ENCODE data around the gene AP2A2. TPM values are rescaled to one million over a fixed set of nuclear protein-coding genes. Genes with fewer than 3 reads are reported as not detected.

The AP2A2 gene
- total and polyA plus RNA-seq, 11 donors: 20.4 to 71.4 (median 36.5) TPM

GRCh38 chr11:1012291-1012690 is 86.6 kb downstream of the AP2A2 start:
- H3K27ac ChIP-seq: no peak overlapping the region
- intact Hi-C loops (cut with DNase I): no loop called here
- peaks cover 9 to 66% (median 50%) of the 10 kb centered on the region in 9 donors for H3K36me3 ChIP-seq
- no peaks in the 10 kb centered on the region for H3K4me1 ChIP-seq
- DNase-seq (no peak), ATAC-seq (no peak)
- WGBS, 4 donors: 92 to 96% (median 94%) methylated on average over 14 to 17 of the region's 17 CpGs
- H3K4me3 ChIP-seq: no peak overlapping the region
- TF ChIP-seq POLR2A (IDR thresholded peaks at IDR 0.05): no peak
- TF ChIP-seq CTCF (IDR thresholded peaks at IDR 0.05): no peak
- no peaks in the 10 kb centered on the region for H3K27me3 ChIP-seq
- no peaks in the 10 kb centered on the region for H3K9me3 ChIP-seq

DNA sequence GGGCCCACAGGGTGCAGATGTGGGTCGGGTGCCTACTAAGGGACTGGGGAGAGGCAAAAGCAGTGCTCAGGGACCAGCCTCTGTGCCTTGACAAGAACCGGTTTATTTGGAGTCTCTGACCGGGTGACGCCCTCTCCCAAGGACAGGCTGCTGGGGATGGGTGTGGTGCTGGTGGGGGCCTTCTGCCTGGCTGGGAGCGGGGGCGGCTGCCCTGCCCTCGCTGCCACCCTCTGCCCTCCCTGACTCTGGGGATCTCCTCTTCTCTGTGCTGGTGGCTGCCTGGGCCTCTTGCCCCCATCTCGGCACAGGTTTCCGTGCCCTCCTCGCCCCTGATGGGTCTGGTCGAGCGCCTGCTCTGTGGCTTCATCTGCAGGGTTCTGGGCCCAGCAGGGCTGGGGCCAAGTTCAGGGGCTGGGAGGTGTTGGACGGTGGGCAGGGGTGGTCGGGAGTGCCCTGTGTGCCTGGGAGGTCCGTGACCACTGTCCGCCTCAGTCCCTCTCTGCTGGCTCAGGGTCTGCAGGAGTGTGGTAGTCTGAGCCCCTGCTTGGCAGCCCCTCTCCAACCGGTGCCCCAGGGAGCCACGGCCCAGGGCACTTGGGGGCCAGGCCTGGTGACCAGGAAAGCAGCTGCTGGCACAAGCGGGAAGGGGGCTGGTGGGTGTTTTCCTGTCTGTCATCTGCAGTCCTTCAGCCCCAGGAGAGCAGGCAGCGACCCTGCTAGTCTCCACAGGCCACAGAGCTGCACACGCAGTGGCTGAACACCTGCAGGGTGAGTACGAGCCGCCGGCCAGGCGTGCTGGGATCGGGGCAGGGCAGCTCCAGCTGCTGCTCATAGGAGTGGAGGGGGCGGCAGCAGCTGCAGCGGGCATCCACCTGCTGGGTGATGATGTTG is 87.3 kb downstream of the AP2A2 start:
- ATAC-seq: no peak
- Histone ChIP-seq H3K27ac (no peak overlapping the region), H3K9me3 (no peaks in the 10 kb centered on the region), H3K36me3 (peaks cover 8 to 59% (median 43%) of the 10 kb centered on the region in 9 donors), H3K4me3 (no peak overlapping the region), H3K27me3 (no peaks in the 10 kb centered on the region), H3K4me1 (no peaks in the 10 kb centered on the region)
- TF ChIP-seq POLR2A (IDR thresholded peaks at IDR 0.05) (no peak), CTCF (IDR thresholded peaks at IDR 0.05) (no peak)
- 85 to 89% (median 88%) methylated on average over 20 to 28 of the region's 28 CpGs for WGBS, 4 donors
- intact Hi-C loops (cut with DNase I): no loop called here
- no peak for DNase-seq

GRCh38 chr11:1013631-1013935 is 87.9 kb downstream of the AP2A2 start:
- H3K27ac ChIP-seq: no peak overlapping the region
- no peak overlapping the region for H3K4me3 ChIP-seq
- H3K9me3 ChIP-seq: no peaks in the 10 kb centered on the region
- H3K4me1 ChIP-seq: no peaks in the 10 kb centered on the region
- H3K36me3 ChIP-seq: peaks cover 6 to 53% (median 37%) of the 10 kb centered on the region in 9 donors
- DNase-seq (no peak), ATAC-seq (no peak)
- no peak for TF ChIP-seq CTCF (IDR thresholded peaks at IDR 0.05)
- TF ChIP-seq POLR2A (IDR thresholded peaks at IDR 0.05): no peak
- intact Hi-C loops (cut with DNase I): no loop called here
- WGBS, 4 donors: 80 to 96% (median 92%) methylated on average over 3 to 12 of the region's 12 CpGs
- H3K27me3 ChIP-seq: no peaks in the 10 kb centered on the region

GRCh38 chr11:1014276-1014675 is 88.6 kb downstream of the AP2A2 start:
- DNase-seq: no peak
- Histone ChIP-seq H3K27ac (no peak overlapping the region), H3K36me3 (peaks cover 6 to 46% (median 30%) of the 10 kb centered on the region in 9 donors), H3K27me3 (no peaks in the 10 kb centered on the region), H3K4me3 (no peak overlapping the region), H3K4me1 (no peaks in the 10 kb centered on the region), H3K9me3 (no peaks in the 10 kb centered on the region)
- WGBS, 4 donors: 90 to 94% (median 92%) methylated on average over 12 to 14 of the region's 14 CpGs
- no peak for ATAC-seq
- intact Hi-C loops (cut with DNase I): no loop called here
- TF ChIP-seq CTCF (IDR thresholded peaks at IDR 0.05): no peak
- TF ChIP-seq POLR2A (IDR thresholded peaks at IDR 0.05): no peak
